Activated naive CD8-positive, alpha-beta T cell (primary cell): Measurements from ENCODE around the gene SPATA13.

ENCODE experiments used
- H3K27ac Mint-ChIP-seq: one replicate; pipeline ENCODE4 v1.8.0; 2021; ENCODE audit warnings: mixed read lengths
- H3K27me3 Mint-ChIP-seq: one replicate; pipeline ENCODE4 v1.8.0; 2021; ENCODE audit warnings: mixed read lengths
- H3K36me3 Mint-ChIP-seq: one replicate; pipeline ENCODE4 v1.8.0; 2021; ENCODE audit warnings: mixed read lengths
- H3K4me1 Mint-ChIP-seq: one replicate; pipeline ENCODE4 v1.8.0; 2021; ENCODE audit warnings: low read depth, mixed read lengths
- H3K4me3 Mint-ChIP-seq: one replicate; pipeline ENCODE4 v1.8.0; 2021; ENCODE audit warnings: mild to moderate bottlenecking, mixed read lengths
- H3K9me3 Mint-ChIP-seq: one replicate; pipeline ENCODE4 v1.8.0; 2021; ENCODE audit warnings: low read depth, mixed read lengths

SPATA13 gene

DNA sequence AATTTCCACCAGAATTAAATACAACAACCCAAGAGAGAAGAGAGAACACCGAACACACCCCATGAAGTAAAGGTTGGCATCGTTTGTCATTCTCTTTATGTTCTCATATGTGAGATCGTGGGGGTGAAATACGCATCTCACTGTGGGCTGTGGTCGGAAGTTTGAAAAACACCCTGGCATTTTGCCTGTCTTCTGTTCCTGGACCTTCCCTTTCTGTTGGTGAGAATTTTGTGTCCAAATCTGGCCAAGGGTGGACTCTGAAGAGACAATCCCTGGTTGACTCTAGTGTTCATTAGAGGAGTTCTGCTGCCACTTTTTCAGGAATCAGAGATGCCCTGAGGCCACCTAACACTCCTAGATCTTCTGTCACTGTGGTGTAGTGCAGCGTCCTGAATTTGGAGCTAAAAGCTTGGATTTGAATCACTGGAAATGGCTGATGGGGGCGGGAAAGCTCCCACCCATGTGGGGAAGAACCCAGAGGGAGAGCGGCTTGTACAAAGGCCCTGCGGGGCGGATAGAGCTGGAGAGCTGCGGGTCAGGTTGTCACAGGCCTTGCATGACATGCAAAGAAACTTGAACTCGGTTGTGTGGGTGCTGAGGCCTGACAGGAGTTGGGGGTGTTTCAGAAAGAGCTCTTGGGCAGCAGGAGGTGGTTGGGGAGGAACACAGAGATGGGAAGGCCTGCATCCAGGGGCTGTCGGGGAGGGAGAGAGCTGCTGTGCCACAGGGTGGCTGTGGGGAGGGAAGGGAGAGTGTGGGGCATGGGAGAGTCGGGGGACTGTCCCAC is 11.1 kb upstream of the SPATA13 start:
- no peaks in the 10 kb centered on the region for H3K9me3 Mint-ChIP-seq
- H3K4me3 Mint-ChIP-seq = no peak overlapping the region
- H3K36me3 Mint-ChIP-seq = no peaks in the 10 kb centered on the region
- no peaks in the 10 kb centered on the region for H3K4me1 Mint-ChIP-seq
- H3K27me3 Mint-ChIP-seq = no peaks in the 10 kb centered on the region
- no peak overlapping the region for H3K27ac Mint-ChIP-seq

DNA sequence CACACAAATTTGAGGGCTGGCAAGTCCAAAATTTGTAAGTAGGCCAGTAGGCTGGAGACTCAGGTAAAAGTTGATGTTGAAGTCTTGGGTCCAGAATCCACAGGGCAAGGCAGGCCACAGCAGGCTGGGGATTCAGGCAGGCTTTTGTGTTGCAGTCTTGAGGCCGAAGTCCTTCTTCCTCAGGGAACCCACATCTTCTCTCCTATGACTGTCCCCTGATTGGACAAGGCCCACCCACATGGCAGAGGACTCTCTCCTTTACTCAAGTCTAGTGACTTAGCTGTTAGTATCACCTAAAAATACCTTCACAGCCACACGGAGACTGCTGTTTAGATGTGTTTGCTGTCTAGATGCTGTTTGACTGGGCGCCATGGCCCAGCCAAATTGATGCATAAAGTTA is 9.9 kb upstream of the SPATA13 start:
- Mint-ChIP-seq H3K9me3 (no peaks in the 10 kb centered on the region), H3K36me3 (no peaks in the 10 kb centered on the region), H3K4me3 (no peak overlapping the region), H3K27ac (no peak overlapping the region), H3K27me3 (no peaks in the 10 kb centered on the region), H3K4me1 (no peaks in the 10 kb centered on the region)

DNA sequence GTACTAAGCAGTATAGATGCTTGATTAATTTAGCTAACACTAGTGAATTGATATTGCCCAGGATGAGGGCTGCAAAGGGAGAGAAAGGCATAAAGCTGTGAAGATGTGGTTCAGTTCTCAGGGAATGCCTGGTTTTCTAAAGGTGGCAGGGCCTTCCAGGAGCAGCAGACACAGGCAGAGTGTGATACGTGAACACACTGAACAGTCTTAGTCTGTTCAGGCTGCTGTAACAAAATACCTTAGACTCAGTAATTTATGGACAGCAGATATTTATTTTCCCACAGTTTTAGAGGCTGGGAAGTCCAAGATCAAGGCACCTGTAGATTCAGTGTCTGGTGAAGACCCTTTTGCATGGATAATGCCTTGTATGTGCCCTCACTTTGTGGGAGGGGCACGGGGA is 8.7 kb upstream of the SPATA13 start:
- Mint-ChIP-seq H3K36me3 (no peaks in the 10 kb centered on the region), H3K27ac (no peak overlapping the region), H3K4me3 (no peak overlapping the region), H3K27me3 (no peaks in the 10 kb centered on the region), H3K9me3 (no peaks in the 10 kb centered on the region), H3K4me1 (no peaks in the 10 kb centered on the region)

DNA sequence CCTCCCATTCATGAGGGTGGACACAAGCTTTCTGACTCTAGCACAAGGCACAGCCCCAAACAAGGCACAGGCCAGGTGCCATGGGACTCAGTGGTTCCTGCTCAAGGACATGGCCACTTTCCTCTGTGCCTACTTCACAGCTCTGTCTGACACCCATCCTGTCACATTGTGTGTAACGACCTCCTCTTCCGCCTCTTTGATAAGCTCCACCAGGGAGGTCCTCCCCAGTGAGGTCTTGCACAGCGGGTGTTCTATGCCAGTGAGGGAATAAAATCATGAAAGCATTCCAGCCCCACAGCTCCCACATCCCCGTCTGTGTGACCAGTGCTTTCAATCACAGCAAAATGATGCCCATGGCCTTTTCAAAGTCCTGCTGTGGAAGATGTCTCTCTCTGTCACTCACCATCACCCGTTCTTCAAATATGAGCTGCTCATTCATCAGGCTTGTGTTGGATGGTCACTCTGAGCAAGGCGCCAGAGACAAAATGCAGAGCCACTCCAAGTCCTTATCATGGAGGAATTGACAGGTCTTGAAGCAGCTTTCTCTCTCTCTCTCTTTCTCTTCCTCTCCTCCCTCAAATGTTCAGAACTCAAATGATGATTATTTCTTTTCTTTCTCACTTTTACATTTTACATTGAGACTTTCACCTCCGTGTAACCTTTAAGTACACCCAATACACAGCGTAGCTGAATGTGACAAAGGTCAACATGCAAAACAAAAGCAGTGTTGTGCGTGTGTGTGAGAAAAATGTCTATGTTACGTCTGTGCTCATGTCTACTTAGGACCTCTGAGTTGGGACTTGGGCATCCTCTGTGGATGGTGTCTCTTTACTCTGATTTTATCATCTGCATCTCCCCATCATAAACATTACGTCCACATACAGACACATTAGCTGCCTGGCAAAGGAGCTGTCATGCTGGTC is 8.0 kb upstream of the SPATA13 start:
- no peaks in the 10 kb centered on the region for H3K9me3 Mint-ChIP-seq
- H3K36me3 Mint-ChIP-seq = no peaks in the 10 kb centered on the region
- H3K27ac Mint-ChIP-seq = no peak overlapping the region

DNA sequence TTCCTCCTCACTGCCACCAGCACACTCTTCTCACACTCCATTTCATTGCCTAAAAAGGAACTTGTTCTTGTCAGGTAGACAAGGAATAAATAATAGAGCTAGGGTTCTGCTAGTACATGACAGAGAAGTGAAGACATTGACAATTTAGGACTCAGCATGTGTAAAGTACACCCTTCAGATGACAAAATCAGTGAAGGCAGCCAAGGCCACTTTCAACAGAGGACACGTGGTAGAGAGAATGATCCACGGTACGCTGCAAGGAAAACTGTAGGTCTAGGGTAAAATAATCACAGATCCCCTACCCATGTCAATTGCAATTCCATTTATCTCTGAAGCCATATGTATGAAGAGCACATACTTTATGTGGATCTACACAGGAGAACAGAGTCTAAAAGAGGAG is 7.2 kb upstream of the SPATA13 start:
- peak overlapping the region; percentile 4 for H3K27ac Mint-ChIP-seq
- H3K4me3 Mint-ChIP-seq = no peak overlapping the region
- H3K36me3 Mint-ChIP-seq = no peaks in the 10 kb centered on the region
- H3K9me3 Mint-ChIP-seq = no peaks in the 10 kb centered on the region
- no peaks in the 10 kb centered on the region for H3K27me3 Mint-ChIP-seq
- H3K4me1 Mint-ChIP-seq = no peaks in the 10 kb centered on the region

More for the DNA sequence above, 8.0 kb upstream of the SPATA13 start:
- Mint-ChIP-seq H3K27me3 (no peaks in the 10 kb centered on the region), H3K4me3 (no peak overlapping the region), H3K4me1 (no peaks in the 10 kb centered on the region)

DNA sequence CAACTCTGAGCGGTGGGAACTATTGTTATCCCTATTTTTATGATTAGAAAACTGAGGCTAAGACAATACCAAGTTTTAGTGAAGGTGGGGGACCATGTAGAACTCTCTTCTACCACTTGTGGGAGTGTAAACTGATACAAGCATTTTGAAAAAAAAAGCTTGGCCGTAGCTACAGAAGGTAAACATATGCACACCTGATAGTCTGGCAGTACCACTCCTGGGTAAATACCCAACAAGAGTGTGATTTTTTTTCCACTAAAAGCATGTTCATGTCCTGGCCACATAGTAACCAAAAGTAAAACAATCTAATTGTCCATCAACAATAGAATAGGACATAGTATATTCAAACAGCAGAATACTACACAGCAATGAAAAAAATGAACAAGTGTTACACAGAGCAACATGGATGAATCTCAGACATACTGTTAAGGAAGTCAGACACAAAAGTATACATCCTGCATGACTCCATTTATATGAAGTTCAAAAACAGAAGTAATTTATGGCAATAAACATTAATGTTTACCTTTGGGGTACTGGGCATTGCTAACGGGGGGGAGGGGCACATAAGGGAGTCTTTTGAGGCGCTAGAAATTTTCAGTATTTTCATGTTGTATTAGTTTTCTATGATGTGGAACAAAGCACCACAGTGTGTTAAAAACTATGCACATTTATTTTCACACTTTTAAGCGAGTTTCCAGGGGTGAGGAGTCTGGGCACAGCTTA is 6.4 kb upstream of the SPATA13 start:
- H3K27ac Mint-ChIP-seq = no peak overlapping the region
- H3K36me3 Mint-ChIP-seq = no peaks in the 10 kb centered on the region
- no peaks in the 10 kb centered on the region for H3K27me3 Mint-ChIP-seq
- no peaks in the 10 kb centered on the region for H3K4me1 Mint-ChIP-seq
- H3K4me3 Mint-ChIP-seq = no peak overlapping the region
- H3K9me3 Mint-ChIP-seq = no peaks in the 10 kb centered on the region

DNA sequence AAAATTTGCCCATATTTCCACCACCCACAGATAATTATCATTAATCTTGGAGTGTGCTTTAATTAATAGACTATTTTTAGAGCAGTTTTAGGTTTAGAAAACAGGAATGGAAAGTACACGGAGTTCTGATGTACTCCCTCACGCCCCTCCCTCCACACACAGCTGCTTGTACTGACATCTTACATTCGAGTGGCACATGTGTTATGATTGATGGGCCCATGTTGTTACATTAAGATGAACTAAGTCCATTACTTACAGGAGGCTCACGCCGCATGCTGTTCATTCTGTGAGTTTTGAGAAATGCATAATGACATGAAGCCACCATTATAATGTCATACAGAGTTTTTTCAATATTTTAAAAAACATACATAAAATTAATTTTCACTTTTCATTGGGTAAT is 1.2 kb upstream of the SPATA13 start:
- H3K27me3 Mint-ChIP-seq = no peaks in the 10 kb centered on the region
- no peak overlapping the region for H3K4me3 Mint-ChIP-seq
- no peak overlapping the region for H3K27ac Mint-ChIP-seq

DNA sequence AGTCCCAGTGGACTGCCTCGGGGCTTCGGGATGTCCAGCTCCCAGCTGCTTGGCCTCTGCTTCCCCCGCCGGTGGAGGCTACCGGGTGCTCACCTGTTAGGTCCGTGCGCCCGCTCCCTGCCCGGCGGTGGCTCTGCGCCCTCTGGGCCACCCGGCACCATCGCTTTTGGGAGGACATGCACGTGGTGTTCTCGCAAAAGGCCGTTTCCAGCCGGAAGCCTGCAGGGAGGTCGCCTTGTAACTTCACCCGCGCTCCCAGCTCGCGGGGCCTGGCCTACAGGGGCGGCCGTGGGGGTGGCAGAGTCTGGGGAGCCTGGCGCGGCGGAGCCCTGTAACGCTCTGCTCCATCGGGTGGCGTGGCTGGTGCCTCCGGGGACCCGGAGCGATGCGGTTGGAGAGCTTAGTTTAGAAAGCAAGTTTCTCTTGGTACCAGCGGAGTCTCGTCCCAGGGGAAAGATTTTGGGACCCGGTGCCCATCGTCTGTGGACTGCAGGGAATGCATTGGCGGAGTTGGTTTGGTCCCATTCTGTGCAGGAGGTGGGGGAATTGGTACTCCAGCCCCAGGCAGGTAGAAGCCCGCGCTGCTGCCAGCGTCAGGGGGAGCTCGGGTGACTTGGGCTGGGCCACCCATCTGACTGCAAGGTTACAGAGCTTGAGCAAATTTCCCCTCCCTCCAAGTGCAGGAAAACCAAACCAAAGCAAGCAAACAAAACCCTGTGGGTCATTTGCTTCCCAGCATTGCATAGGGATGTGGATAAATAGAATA is 673 bp downstream of the SPATA13 start:
- no peaks in the 10 kb centered on the region for H3K9me3 Mint-ChIP-seq
- peaks cover 6% of the 10 kb centered on the region for H3K36me3 Mint-ChIP-seq
- peak overlapping the region; percentile 66 for H3K27ac Mint-ChIP-seq
- peaks cover 24% of the 10 kb centered on the region for H3K4me1 Mint-ChIP-seq
- H3K27me3 Mint-ChIP-seq = no peaks in the 10 kb centered on the region
- peak overlapping the region; percentile 91 for H3K4me3 Mint-ChIP-seq

More for the DNA sequence above, 1.2 kb upstream of the SPATA13 start:
- Mint-ChIP-seq H3K36me3 (peaks cover 3% of the 10 kb centered on the region), H3K4me1 (peaks cover 21% of the 10 kb centered on the region), H3K9me3 (no peaks in the 10 kb centered on the region)

DNA sequence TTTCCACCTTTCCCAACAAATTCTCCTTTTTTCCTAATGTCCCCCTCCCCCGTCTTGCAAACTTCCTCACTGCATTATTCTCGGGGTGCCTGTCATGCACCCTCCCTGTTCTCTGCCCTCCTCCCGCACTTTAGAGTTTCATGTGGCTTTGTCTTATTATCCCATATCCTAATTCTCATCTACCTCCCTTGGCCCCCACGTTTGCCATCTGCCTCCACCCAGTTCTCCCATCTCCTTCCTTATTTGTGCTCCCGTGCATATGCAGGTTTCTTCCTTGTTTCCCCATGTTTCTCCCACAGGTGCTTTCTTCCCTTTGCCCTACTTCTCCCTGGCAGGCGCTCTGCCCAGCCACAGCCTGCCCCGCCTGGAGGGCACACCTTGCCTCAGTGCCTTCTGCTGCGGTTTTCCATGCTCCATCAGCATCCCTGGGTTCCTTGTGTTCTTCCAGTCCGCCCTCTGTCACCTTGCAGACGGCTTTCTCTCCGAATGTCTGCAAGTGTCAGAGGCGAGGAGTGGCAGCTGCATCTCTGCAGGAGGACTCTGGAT is 1.5 kb downstream of the SPATA13 start:
- Mint-ChIP-seq H3K4me1 (peaks cover 28% of the 10 kb centered on the region), H3K36me3 (peaks cover 12% of the 10 kb centered on the region), H3K27ac (peak overlapping the region; percentile 51), H3K27me3 (no peaks in the 10 kb centered on the region), H3K9me3 (no peaks in the 10 kb centered on the region), H3K4me3 (peak overlapping the region; percentile 91)

DNA sequence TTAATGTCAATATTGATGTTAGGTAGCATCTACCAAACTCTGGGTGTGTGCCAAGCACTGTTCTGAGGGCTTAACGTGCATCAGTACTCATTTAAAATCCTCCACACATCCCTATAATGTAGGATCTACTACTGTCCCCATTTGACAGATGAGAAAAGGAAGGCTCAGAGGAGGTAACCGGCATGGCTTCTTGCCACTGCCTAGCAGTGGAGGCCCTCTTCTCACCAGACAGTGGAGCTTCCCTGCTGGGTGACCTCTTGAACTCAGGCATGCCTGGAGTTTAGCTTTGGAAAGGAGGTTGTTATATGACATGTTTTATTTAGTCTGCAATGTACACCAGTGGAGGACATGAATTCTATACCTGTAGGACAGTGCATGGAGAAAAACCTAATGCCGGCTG is 2.1 kb downstream of the SPATA13 start:
- H3K36me3 Mint-ChIP-seq = peaks cover 17% of the 10 kb centered on the region
- H3K27ac Mint-ChIP-seq = peak overlapping the region; percentile 51
- peak overlapping the region; percentile 91 for H3K4me3 Mint-ChIP-seq
- peaks cover 30% of the 10 kb centered on the region for H3K4me1 Mint-ChIP-seq
- H3K9me3 Mint-ChIP-seq = no peaks in the 10 kb centered on the region
- H3K27me3 Mint-ChIP-seq = no peaks in the 10 kb centered on the region

DNA sequence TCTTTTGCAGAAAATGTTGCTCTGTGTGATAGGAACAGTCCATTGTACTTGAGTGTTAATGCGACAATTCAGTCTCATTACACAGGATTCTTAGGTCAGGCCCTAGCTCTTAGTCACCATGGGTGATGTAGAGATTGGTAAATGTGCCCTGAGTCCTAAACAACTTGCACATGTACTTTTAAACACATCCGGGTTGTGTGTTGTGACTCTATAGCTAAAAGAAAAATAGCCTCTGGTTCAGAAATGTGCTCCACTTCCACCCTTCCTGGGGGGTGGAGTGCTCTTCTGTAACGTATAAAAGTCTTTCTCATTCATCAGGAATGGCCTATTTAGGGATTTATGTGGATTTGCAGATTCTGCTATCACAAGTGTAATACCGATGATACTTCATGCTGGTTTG is 5.2 kb downstream of the SPATA13 start:
- H3K36me3 Mint-ChIP-seq = peaks cover 21% of the 10 kb centered on the region
- no peaks in the 10 kb centered on the region for H3K27me3 Mint-ChIP-seq
- H3K9me3 Mint-ChIP-seq = no peaks in the 10 kb centered on the region
- no peak overlapping the region for H3K27ac Mint-ChIP-seq
- H3K4me3 Mint-ChIP-seq = no peak overlapping the region
- peaks cover 51% of the 10 kb centered on the region for H3K4me1 Mint-ChIP-seq

DNA sequence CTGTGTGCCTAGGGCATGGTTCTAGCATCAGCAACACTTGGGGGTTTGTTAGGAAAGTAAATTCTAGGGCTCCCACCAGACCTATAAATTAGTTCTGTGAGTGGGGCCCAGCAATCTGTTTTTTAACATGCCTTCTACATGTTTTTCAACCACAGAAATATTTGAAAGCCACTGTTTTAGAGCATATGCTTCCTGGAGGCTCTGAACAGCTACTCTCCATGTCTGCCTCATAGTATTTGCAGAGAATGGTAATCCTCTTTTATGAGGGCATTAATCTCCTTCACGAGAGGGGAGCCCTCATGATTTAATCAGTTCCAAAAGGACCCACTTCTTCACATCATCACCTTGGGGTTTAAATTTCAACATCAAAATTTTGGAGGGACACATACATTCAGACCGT is 6.0 kb downstream of the SPATA13 start:
- Mint-ChIP-seq H3K4me1 (peaks cover 51% of the 10 kb centered on the region), H3K27me3 (no peaks in the 10 kb centered on the region), H3K9me3 (no peaks in the 10 kb centered on the region), H3K36me3 (peaks cover 21% of the 10 kb centered on the region), H3K4me3 (no peak overlapping the region), H3K27ac (no peak overlapping the region)

DNA sequence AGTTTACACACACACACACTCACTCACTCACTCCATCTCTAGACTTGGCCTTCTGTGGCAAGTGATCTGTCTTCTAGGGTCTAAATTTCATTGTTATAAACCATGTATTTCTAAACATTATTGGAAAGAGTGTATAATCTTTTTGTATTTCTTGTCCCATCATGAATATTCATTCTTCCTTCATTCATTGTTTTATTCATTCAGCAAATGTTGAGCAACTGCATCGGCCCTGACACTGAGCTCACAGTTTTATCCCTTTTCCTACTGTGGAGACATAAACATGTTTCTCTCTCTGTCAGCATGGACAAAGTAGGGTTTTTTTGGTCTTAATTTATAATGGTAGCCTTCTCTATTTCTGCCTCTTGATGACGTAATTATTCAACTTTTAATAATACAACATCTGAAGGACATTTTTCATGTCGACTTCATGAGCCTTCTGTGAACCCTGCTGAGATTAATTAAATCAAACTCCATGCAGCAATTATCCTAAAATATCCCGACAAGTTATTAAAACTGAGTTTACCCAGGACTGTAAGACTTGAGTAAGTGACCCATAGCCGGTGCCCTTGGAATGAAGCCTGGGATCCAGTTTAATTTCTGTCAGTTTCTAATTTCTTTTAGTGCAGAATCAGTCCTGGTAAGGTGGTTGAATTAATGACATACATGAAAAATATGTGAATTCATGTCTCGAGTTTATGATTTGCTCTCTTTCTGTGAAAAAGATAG is 7.3 kb downstream of the SPATA13 start:
- peak overlapping the region; percentile 86 for H3K27ac Mint-ChIP-seq
- peaks cover 45% of the 10 kb centered on the region for H3K4me1 Mint-ChIP-seq
- peaks cover 21% of the 10 kb centered on the region for H3K36me3 Mint-ChIP-seq
- peak overlapping the region; percentile 2 for H3K4me3 Mint-ChIP-seq
- H3K9me3 Mint-ChIP-seq = no peaks in the 10 kb centered on the region
- H3K27me3 Mint-ChIP-seq = no peaks in the 10 kb centered on the region

DNA sequence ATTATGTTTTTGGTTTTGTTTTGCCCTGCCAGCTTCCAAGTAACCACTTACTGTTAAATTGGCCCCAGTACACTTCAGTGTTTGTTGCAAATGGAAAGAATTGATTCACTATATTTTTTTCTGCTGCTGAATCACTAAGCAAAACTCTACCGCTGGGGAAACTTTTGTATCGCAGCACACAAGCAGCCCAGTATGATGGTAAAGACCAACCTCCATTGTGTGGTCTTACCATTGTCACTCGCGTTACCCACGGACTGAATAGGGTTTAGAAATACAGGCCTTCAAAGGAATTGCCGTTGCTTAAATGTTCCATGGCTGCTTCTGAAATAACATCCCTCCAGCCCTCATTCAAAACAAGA is 7.9 kb downstream of the SPATA13 start:
- no peaks in the 10 kb centered on the region for H3K9me3 Mint-ChIP-seq
- H3K36me3 Mint-ChIP-seq = peaks cover 21% of the 10 kb centered on the region
- H3K4me1 Mint-ChIP-seq = peaks cover 49% of the 10 kb centered on the region
- peak overlapping the region; percentile 86 for H3K27ac Mint-ChIP-seq
- H3K4me3 Mint-ChIP-seq = peak overlapping the region; percentile 2
- no peaks in the 10 kb centered on the region for H3K27me3 Mint-ChIP-seq
